Suprapubic skin (tissue), 4 donors: ENCODE data around the gene IGSF1. TPM values are rescaled to one million over a fixed set of nuclear protein-coding genes. Genes with fewer than 3 reads are reported as not detected.

Source experiments
- DNase-seq, 2 donors: peaks; one replicate each; pipeline ENCODE4 v3.0.0-alpha.2; 2019; ENCODE audit warnings: low spot score in 2 of 2
- H3K27ac ChIP-seq: fragments of 200-600 bp; sonication (generic); one replicate; pipeline ENCODE4 v1.5.1; 2019
- H3K27me3 ChIP-seq: fragments of 200-600 bp; sonication (generic); one replicate; pipeline ENCODE4 v1.5.1; 2019
- H3K36me3 ChIP-seq: fragments of 200-600 bp; sonication (generic); one replicate; pipeline ENCODE4 v1.5.1; 2019
- H3K4me1 ChIP-seq: fragments of 200-600 bp; sonication (generic); one replicate; pipeline ENCODE4 v1.5.1; 2019
- H3K4me3 ChIP-seq: fragments of 200-600 bp; sonication (generic); one replicate; pipeline ENCODE4 v1.5.1; 2019; ENCODE audit warnings: mild to moderate bottlenecking
- H3K9me3 ChIP-seq: fragments of 200-600 bp; sonication (generic); one replicate; pipeline ENCODE4 v1.5.1; 2019
- EP300 ChIP-seq: sonication (generic); formaldehyde crosslinking; IDR thresholded peaks from one replicate; pipeline ENCODE4 v1.6.1; 2017; ENCODE audit warnings: antibody characterized with exemption
- POLR2A ChIP-seq, 2 donors: fragments of 450-650 bp; IDR thresholded peaks; one replicate each; pipeline ENCODE4 v1.6.1; 2017; ENCODE audit warnings: antibody characterized with exemption in 2 of 2, mild to moderate bottlenecking in 2 of 2, moderate library complexity in 2 of 2
- POLR2AphosphoS5 ChIP-seq, 3 donors: sonication (generic); formaldehyde crosslinking; IDR thresholded peaks; one replicate each; pipeline ENCODE4 v1.6.1; 2017; ENCODE audit warnings: antibody characterized with exemption in 3 of 3
- WGBS: methylation state at CpG from one replicate; pipeline ENCODE4 v1.1.5; 2018; 5-methylcytosine and 5-hydroxymethylcytosine counted together
- total RNA-seq, 4 donors: library from RNA; depleted of rRNA; stranded (reverse); fragments of >200 nt; gene quantifications; one replicate each; pipeline ENCODE4 v1.1.0, GENCODE V29; 2016
- TF ChIP-seq, protein P1 (sequence below), 2 donors: fragments of 200-600 bp in 1 of 2; fragments of 450-650 bp in 1 of 2; sonication (generic) in 1 of 2; IDR thresholded peaks; one replicate each; pipeline ENCODE4 v1.5.1; 2016 to 2019; ENCODE audit warnings: antibody characterized with exemption in 2 of 2, mild to moderate bottlenecking in 1 of 2, moderate library complexity in 1 of 2

The IGSF1 gene
- total RNA-seq, 4 donors from 2014 or later = 0.08 to 0.86 (median 0.34) TPM; not detected in 1

DNA sequence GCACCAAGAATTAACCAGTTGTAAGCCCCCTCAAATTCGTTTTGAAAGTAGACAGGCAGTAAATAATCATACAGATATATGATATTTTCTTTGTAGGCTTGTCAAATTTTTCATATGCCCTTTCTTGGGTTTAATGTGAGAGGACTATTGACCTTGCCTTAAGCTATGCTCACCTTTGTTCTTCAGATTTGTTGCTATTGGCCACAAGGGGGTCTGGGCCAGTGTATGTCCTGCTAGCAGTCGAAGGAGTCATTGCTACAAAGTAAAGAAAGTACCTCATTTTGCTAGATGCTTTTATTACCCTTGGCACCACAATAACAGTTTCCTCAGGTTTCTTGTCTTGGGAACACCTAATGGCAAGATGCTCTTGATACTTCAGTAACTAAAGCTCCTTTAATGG lies 51.7 kb downstream of the IGSF1 start:
- 44% methylated on average over 2 of the region's 2 CpGs for WGBS
- TF ChIP-seq, protein P1, sequence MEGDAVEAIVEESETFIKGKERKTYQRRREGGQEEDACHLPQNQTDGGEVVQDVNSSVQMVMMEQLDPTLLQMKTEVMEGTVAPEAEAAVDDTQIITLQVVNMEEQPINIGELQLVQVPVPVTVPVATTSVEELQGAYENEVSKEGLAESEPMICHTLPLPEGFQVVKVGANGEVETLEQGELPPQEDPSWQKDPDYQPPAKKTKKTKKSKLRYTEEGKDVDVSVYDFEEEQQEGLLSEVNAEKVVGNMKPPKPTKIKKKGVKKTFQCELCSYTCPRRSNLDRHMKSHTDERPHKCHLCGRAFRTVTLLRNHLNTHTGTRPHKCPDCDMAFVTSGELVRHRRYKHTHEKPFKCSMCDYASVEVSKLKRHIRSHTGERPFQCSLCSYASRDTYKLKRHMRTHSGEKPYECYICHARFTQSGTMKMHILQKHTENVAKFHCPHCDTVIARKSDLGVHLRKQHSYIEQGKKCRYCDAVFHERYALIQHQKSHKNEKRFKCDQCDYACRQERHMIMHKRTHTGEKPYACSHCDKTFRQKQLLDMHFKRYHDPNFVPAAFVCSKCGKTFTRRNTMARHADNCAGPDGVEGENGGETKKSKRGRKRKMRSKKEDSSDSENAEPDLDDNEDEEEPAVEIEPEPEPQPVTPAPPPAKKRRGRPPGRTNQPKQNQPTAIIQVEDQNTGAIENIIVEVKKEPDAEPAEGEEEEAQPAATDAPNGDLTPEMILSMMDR (IDR thresholded peaks at IDR 0.05) = no peak
- TF ChIP-seq EP300 (no peak), POLR2A (IDR thresholded peaks at IDR 0.05) (no peak), POLR2AphosphoS5 (IDR thresholded peaks at IDR 0.05) (no peak)
- DNase-seq = no peak
- H3K27ac ChIP-seq = no peak overlapping the region
- no peak overlapping the region for H3K4me3 ChIP-seq
- H3K27me3 ChIP-seq = no peaks in the 10 kb centered on the region
- H3K4me1 ChIP-seq = no peaks in the 10 kb centered on the region
- no peaks in the 10 kb centered on the region for H3K9me3 ChIP-seq
- no peaks in the 10 kb centered on the region for H3K36me3 ChIP-seq

DNA sequence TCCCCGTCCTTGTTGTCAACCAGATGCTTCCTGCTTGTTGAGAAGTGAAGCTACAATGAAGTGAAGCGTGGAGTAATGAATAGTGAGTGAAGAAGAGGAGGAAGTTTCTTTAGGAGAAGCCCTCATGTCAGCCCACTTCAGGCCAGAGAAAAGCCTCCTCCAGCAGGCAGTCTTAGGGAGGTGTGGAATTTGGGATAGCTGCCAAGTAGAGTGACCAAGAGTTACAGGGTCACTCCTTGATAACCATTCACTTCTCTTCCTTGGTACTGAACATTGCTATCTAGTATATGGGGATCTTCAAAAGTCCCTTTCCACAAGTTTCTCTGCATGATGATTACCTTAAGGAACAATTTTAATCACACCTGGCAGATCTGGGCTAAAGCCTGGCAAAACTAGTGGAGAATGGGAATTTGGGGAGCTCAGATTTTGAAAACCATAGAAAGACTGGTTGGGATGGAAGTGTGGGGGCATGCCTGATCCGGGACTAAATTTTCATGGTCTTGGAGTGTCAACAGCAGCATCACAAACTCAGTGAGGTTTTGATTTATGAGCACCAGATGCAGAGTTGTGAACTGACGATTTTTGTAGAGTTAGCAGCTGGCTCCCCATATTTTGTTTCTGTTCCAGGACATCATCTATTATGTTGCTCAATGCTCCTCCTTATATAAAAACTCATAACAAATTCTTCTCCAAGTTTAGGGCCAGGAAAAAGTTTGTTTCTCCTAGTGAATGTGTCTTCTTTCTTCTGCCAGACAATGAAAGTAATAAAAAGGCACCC lies 53.1 kb downstream of the IGSF1 start:
- 42% methylated on average over 4 of the region's 4 CpGs for WGBS
- Histone ChIP-seq H3K36me3 (no peaks in the 10 kb centered on the region), H3K4me1 (no peaks in the 10 kb centered on the region), H3K9me3 (no peaks in the 10 kb centered on the region), H3K27me3 (no peaks in the 10 kb centered on the region), H3K4me3 (no peak overlapping the region), H3K27ac (no peak overlapping the region)
- TF ChIP-seq POLR2AphosphoS5 (IDR thresholded peaks at IDR 0.05) = no peak
- TF ChIP-seq POLR2A (IDR thresholded peaks at IDR 0.05) = no peak
- TF ChIP-seq EP300 = no peak
- TF ChIP-seq, protein P1 (IDR thresholded peaks at IDR 0.05) = no peak
- DNase-seq = no peak

DNA sequence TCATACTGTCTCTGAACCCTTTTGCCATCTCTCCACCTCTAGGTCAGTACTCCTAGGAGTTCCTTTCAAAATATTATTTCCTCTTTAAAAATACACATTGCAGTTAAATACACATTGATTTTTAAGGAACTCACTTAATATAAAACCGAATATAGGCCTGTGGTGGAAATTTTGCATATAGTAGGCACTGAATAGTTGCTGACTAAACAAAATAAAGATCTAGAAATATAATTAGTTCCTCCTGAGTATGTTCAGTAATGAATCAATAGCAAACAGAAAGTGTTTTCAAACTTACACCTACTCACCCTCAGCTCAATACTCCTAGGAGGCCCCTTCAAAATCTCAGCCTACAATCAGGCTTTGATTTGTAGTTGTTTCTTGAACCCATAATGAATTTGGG lies 61.5 kb downstream of the IGSF1 start:
- no peak for DNase-seq
- Histone ChIP-seq H3K27ac (no peak overlapping the region), H3K4me1 (no peaks in the 10 kb centered on the region), H3K9me3 (no peaks in the 10 kb centered on the region), H3K4me3 (no peak overlapping the region), H3K36me3 (no peaks in the 10 kb centered on the region), H3K27me3 (no peaks in the 10 kb centered on the region)
- TF ChIP-seq EP300 (no peak), POLR2A (IDR thresholded peaks at IDR 0.05) (no peak), POLR2AphosphoS5 (IDR thresholded peaks at IDR 0.05) (no peak)
- TF ChIP-seq, protein P1 (IDR thresholded peaks at IDR 0.05) = no peak
- 65% methylated on average over 1 of the region's 1 CpG for WGBS

DNA sequence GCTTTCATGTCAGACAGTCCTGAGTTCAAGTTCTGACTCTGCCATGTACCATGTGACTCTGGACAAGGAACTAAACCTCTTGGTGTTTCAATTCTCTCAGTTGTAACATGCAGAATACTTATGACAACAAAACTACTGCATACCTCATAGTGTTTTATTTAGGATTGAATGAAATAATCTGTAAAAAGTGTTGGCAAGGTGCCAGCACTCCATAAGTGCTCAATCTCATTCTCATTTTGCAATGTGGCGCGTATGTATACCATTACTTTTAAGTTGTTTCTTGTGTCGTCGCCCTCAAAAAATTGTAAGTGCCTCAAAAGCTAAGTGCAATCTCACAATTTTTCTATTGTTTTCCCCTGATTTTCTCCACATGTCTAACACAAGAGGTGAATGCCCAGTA lies 62.5 kb downstream of the IGSF1 start:
- no peak overlapping the region for H3K27ac ChIP-seq
- H3K4me3 ChIP-seq = no peak overlapping the region
- no peak for DNase-seq
- H3K27me3 ChIP-seq = no peaks in the 10 kb centered on the region
- H3K9me3 ChIP-seq = no peaks in the 10 kb centered on the region
- TF ChIP-seq POLR2AphosphoS5 (IDR thresholded peaks at IDR 0.05) = no peak
- no peak for TF ChIP-seq POLR2A (IDR thresholded peaks at IDR 0.05)
- TF ChIP-seq EP300 = no peak
- TF ChIP-seq, protein P1 (IDR thresholded peaks at IDR 0.05) = no peak
- no peaks in the 10 kb centered on the region for H3K4me1 ChIP-seq
- H3K36me3 ChIP-seq = no peaks in the 10 kb centered on the region
- 92% methylated on average over 4 of the region's 4 CpGs for WGBS

DNA sequence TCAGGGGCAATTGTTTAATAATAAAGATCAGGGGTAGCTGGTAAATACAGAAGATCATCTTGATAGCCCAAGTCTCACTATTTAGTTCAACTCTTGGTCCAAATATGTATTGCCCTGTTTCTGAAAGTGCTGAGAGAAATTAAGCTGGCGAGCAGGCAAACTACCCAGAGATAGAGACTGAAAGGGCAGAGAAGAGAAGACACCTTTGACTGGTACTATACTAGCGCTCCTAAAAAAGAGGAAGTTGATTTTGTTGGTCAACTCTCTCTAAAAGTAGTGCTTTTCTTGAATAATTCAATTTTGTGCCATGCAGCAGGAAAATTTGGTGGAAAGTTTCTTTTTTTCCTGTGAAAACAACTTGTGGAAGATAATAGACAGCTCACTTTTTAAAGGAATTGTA lies 64.0 kb downstream of the IGSF1 start:
- DNase-seq = no peak
- WGBS = 60% methylated on average over 2 of the region's 2 CpGs
- Histone ChIP-seq H3K36me3 (no peaks in the 10 kb centered on the region), H3K27me3 (no peaks in the 10 kb centered on the region), H3K4me1 (no peaks in the 10 kb centered on the region), H3K27ac (no peak overlapping the region), H3K9me3 (no peaks in the 10 kb centered on the region), H3K4me3 (no peak overlapping the region)
- TF ChIP-seq EP300 (no peak), POLR2A (IDR thresholded peaks at IDR 0.05) (no peak), POLR2AphosphoS5 (IDR thresholded peaks at IDR 0.05) (no peak)
- TF ChIP-seq, protein P1 (IDR thresholded peaks at IDR 0.05) = no peak

Other genes with a start within 250 kb of the IGSF1 start
- gene ARHGAP36, start 231.0 kb downstream of the IGSF1 start, total RNA-seq = not detected